GM21515 (cell line): ENCODE results near the gene GOLGA8O.
"Not testable (repeated sequence)": the region's sequence is repeated elsewhere in the genome, so short reads cannot be mapped to it uniquely, and the experiment has no call there.

Experiments
- ATAC-seq: cut with Tn5 transposase; IDR thresholded peaks from one replicate; pipeline ENCODE4 v1.9.1; 2021; ENCODE audit not compliant: unreplicated experiment

The GOLGA8O gene, protein sequence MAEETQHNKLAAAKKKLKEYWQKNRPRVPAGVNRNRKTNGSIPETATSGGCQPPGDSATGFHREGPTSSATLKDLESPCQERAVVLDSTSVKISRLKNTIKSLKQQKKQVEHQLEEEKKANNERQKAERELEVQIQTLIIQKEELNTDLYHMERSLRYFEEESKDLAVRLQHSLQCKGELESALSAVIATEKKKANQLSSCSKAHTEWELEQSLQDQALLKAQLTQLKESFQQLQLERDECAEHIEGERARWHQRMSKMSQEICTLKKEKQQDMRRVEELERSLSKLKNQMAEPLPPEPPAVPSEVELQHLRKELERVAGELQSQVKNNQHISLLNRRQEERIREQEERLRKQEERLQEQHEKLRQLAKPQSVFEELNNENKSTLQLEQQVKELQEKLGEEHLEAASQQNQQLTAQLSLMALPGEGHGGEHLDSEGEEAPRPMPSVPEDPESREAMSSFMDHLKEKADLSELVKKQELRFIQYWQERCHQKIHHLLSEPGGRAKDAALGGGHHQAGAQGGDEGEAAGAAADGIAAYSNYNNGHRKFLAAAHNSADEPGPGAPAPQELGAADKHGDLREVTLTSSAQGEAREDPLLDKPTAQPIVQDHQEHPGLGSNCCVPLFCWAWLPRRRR

GRCh38 chr15:32455534-32455933 is at the start of gene GOLGA8O:
Gene GOLGA8O (minus strand): TSS chr15:32455634. CDS start chr15:32455536, 98 bp downstream.
- ATAC-seq: not testable (repeated sequence)

GRCh38 chr15:32504152-32504811 is 48.8 kb upstream of the GOLGA8O start:
- ATAC-seq: not testable (repeated sequence)

DNA sequence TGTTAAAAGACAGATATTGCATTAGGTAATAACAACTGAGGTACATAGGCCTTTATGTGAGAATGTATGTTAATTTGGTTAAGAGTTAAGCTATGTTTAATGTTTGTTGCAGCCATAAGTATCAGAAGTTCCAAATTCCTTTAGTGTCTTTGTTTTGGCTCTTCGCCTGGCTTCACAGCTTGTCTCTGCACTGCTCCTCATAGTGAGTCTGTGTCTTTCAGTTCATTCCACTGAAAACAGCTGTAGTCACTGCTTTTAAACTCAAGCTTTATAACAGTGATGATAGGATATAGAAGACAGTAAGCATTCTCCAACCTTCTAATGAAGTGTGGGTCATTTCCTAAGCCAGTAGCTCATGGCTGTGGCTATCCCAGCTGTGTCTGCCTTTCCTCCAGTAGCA is 47.5 kb upstream of the GOLGA8O start:
- not testable (repeated sequence) for ATAC-seq

DNA sequence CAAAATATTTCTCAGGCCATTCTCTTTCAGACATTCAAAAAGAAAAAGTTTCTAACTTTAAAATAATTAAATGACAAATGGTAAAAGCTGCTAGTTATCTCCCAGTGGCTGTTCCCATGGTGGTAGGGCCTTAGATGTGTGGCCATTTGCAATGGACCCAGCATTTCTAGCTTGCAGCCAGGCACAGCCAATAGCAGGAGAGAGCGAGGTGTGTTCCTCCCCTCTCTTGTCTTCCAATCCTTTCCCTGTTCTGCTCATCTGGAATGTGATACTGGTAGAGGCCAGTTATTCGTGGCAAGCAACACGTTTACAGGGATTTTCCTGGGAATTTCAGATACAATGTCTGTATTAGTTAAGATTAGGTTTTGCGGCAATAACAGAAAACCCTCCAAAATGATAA is 37.3 kb upstream of the GOLGA8O start:
- ATAC-seq: not testable (repeated sequence)

GRCh38 chr15:32486474-32486873 is 31.0 kb upstream of the GOLGA8O start:
- not testable (repeated sequence) for ATAC-seq

- not testable (repeated sequence) for ATAC-seq
Observed at GRCh38 chr15:32483377-32483776, 27.9 kb upstream of the GOLGA8O start.

DNA sequence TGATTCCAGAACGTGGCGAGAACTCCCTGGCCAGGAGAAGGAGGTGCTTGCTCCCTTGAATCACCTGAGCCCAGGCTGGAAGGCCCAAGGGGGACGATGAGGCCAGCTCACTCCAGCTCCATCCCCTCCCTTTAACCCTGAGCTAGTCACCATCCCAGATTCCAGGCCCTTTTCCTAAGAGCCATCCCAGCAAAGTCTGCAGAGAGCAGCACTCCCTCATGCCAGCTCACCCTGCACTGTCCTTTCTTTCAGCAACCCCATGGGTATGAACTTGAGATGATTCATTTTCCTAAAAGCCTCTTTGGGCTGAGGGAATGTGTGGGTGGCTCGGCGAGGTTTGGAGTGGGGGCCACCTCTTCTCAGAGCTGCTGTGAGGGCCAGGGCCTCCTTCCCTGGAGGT is 26.2 kb upstream of the GOLGA8O start:
- ATAC-seq: not testable (repeated sequence)

GRCh38 chr15:32468076-32468475 is 12.6 kb upstream of the GOLGA8O start:
- ATAC-seq: not testable (repeated sequence)

- not testable (repeated sequence) for ATAC-seq
Observed at GRCh38 chr15:32440445-32440977, 14.9 kb downstream of the GOLGA8O start.

GRCh38 chr15:32434102-32434963 is 21.1 kb downstream of the GOLGA8O start:
- ATAC-seq: not testable (repeated sequence)

GRCh38 chr15:32427635-32428034 is 27.8 kb downstream of the GOLGA8O start:
- ATAC-seq: not testable (repeated sequence)

DNA sequence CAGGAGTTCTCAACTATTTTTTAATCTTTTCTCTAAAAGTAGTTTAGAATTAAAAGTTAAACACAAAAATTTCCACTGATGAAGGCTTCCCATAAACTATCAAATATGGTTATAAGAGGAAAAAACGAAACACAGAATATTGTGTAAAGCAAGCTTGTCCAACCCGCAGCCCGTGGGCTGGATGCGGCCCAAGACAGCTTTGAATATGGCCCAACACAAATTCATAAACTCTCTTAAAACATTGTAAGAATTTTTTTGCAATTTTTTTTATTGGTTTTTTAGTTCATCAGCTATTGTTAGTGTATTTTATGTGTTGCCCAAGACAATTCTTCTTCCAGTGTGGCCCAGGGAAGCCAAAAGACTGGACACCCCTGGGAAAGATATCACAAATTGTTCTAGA is 28.9 kb downstream of the GOLGA8O start:
- not testable (repeated sequence) for ATAC-seq

DNA sequence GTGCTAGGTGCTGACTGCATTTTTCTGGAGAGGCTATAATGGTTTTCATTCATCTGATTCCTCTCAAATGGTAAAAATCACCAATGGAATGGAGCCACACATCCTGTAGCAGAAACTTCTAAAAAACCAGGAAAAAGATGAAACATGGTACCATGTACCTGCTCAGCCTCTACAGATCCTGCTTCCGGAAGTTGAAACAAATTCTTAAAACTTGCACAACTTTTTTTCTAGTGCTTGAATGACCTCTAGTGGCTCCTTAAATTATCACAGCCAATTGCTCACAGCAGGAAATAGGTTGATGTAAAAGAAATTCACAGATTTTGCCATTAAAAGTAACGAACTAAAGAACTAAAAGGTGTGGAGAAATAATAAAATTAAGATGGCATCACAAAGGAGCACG is 47.5 kb downstream of the GOLGA8O start:
- ATAC-seq: not testable (repeated sequence)

GRCh38 chr15:32403192-32403591 is 52.2 kb downstream of the GOLGA8O start, which contains the start of gene GOLGA8K:
Gene GOLGA8K (minus strand): TSS chr15:32403292. CDS start chr15:32403194, 98 bp downstream.
- ATAC-seq: not testable (repeated sequence)

DNA sequence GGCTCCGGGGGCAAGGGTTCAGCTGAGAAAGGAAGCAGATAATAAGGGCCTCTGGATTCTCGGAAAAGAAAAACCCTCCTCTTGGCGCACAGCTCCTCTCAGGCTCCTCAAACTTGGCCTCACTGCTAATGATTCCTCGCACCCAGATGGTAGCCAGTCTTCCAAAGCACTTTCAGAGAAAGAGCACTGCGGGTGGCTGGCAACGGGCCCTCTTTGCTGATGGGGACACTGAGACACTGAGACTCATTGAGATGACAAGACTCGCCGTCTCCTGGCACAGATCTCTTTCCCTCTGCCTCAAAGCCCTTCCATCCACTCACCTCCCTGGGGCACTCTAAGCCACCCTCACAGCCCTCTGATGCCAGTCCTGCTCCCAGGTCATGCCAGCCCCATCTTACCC is 58.9 kb downstream of the GOLGA8O start:
- not testable (repeated sequence) for ATAC-seq
